ENCODE measurements around the gene CBARP. TPM values are rescaled to one million over a fixed set of nuclear protein-coding genes. Genes with fewer than 3 reads are reported as not detected.
A peak's percentile ranks its signal among the peaks of the same experiment; 100 is the strongest.

The CBARP gene
- total and polyA plus RNA-seq, 11 donors: 0.60 to 2.2 (median 1.6) TPM

- Histone ChIP-seq H3K27ac (peak overlapping the region; percentile 84 to 100 (median 98)), H3K4me1 (peaks cover 30 to 97% (median 89%) of the 10 kb centered on the region in 12 donors), H3K27me3 (no peaks in the 10 kb centered on the region), H3K4me3 (peak overlapping the region in 2 of 12 donors; percentile 32 to 82), H3K9me3 (no peaks in the 10 kb centered on the region), H3K36me3 (peaks cover 9 to 55% (median 49%) of the 10 kb centered on the region in 9 donors)
- no peak for DNase-seq
- WGBS, 4 donors: 57 to 70% (median 60%) methylated on average over 23 of the region's 23 CpGs
- no peak for ATAC-seq
- intact Hi-C loops (cut with DNase I): no loop called here
- no peak for TF ChIP-seq CTCF (IDR thresholded peaks at IDR 0.05)
- TF ChIP-seq POLR2A (IDR thresholded peaks at IDR 0.05): no peak
These were observed 19.8 kb upstream of the CBARP start for GRCh38 chr19:1257475-1258162.

GRCh38 chr19:1256646-1257474 is 19.1 kb upstream of the CBARP start:
- Histone ChIP-seq H3K4me3 (no peak overlapping the region), H3K27me3 (no peaks in the 10 kb centered on the region), H3K36me3 (peaks cover 9 to 57% (median 52%) of the 10 kb centered on the region in 9 donors), H3K9me3 (no peaks in the 10 kb centered on the region), H3K27ac (peak overlapping the region in 10 of 12 donors; percentile 39 to 100 (median 98)), H3K4me1 (peaks cover 28 to 97% (median 86%) of the 10 kb centered on the region in 12 donors)
- no peak for DNase-seq
- WGBS, 4 donors: 78 to 83% (median 81%) methylated on average over 38 to 46 of the region's 46 CpGs
- no peak for ATAC-seq
- TF ChIP-seq POLR2A (IDR thresholded peaks at IDR 0.05): no peak
- no peak for TF ChIP-seq CTCF (IDR thresholded peaks at IDR 0.05)
- intact Hi-C loops (cut with DNase I): no loop called here

GRCh38 chr19:1255186-1256161 is 17.7 kb upstream of the CBARP start:
- no peak for TF ChIP-seq POLR2A (IDR thresholded peaks at IDR 0.05)
- TF ChIP-seq CTCF (IDR thresholded peaks at IDR 0.05): no peak
- Histone ChIP-seq H3K36me3 (peaks cover 9 to 65% (median 58%) of the 10 kb centered on the region in 9 donors), H3K4me1 (peaks cover 27 to 97% (median 81%) of the 10 kb centered on the region in 12 donors), H3K4me3 (peak overlapping the region in 2 of 12 donors; percentile 2 to 16), H3K27ac (peak overlapping the region; percentile 39 to 100 (median 98)), H3K9me3 (no peaks in the 10 kb centered on the region), H3K27me3 (no peaks in the 10 kb centered on the region)
- ATAC-seq: no peak
- DNase-seq: peak in 1 of 5 donors; percentile 38
- WGBS, 4 donors: 85 to 87% (median 86%) methylated on average over 23 to 52 of the region's 52 CpGs
- intact Hi-C loops (cut with DNase I): no loop called here
